GM23338 (cell line): ENCODE results near the gene ANKK1. TPM values are rescaled to one million over a fixed set of nuclear protein-coding genes. Genes with fewer than 3 reads are reported as not detected.

Experiments used
- ATAC-seq: fragments of 200-7000 bp; cut with Tn5 transposase; 3 replicates; pipeline ENCODE4 v1.9.1; 2020
- DNase-seq: peaks from one replicate; pipeline ENCODE4 v3.0.0-alpha.2; 2015; ENCODE audit warnings: low spot score
- H2AFZ ChIP-seq: fragments of 200-600 bp; sonication (generic); 2 replicates; pipeline ENCODE4 v1.8.0; 2016; ENCODE audit warnings: antibody characterized with exemption, mild to moderate bottlenecking, moderate library complexity
- H3F3A ChIP-seq: fragments of 200-600 bp; sonication (generic); replicated peaks from 2 replicates; pipeline ENCODE4 v1.8.0; 2017; ENCODE audit warnings: antibody characterized with exemption, mixed run types, low read depth
- H3K27ac ChIP-seq: fragments of 200-600 bp; sonication (generic); 2 replicates; pipeline ENCODE4 v1.6.1; 2016; ENCODE audit warnings: low read depth
- H3K27me3 ChIP-seq: fragments of 200-600 bp; sonication (generic); 2 replicates; pipeline ENCODE4 v1.8.0; 2016; ENCODE audit warnings: mild to moderate bottlenecking, mixed run types, moderate library complexity; ENCODE audit not compliant: insufficient read depth
- H3K36me3 ChIP-seq: fragments of 200-600 bp; sonication (generic); 2 replicates; pipeline ENCODE4 v1.8.0; 2016; ENCODE audit warnings: mild to moderate bottlenecking; ENCODE audit not compliant: insufficient read depth
- H3K4me1 ChIP-seq: fragments of 200-600 bp; sonication (generic); 2 replicates; pipeline ENCODE4 v1.8.0; 2016; ENCODE audit warnings: mild to moderate bottlenecking, moderate library complexity; ENCODE audit not compliant: insufficient read depth
- H3K4me2 ChIP-seq: fragments of 200-600 bp; sonication (generic); 2 replicates; pipeline ENCODE4 v1.7.1; 2017; ENCODE audit warnings: mixed run types
- H3K4me3 ChIP-seq: fragments of 200-600 bp; sonication (generic); 2 replicates; pipeline ENCODE4 v1.6.1; 2016; ENCODE audit warnings: mixed run types
- H3K79me2 ChIP-seq: fragments of 200-600 bp; sonication (generic); replicated peaks from 2 replicates; pipeline ENCODE4 v1.8.0; 2017; ENCODE audit warnings: mild to moderate bottlenecking; ENCODE audit not compliant: insufficient read depth
- H3K9me2 ChIP-seq: fragments of 200-600 bp; sonication (generic); 2 replicates; pipeline ENCODE4 v1.8.0; 2017; ENCODE audit not compliant: insufficient read depth
- H4K20me1 ChIP-seq: fragments of 200-600 bp; sonication (generic); replicated peaks from 2 replicates; pipeline ENCODE4 v1.8.0; 2017; ENCODE audit warnings: mild to moderate bottlenecking; ENCODE audit not compliant: insufficient read depth
- H3K27ac Mint-ChIP-seq: 2 replicates; pipeline ENCODE4 v1.8.0; 2020; ENCODE audit warnings: inconsistent platforms, mild to moderate bottlenecking, moderate library complexity, mixed read lengths
- H3K27me3 Mint-ChIP-seq: 3 replicates; pipeline ENCODE4 v1.8.0; 2022; ENCODE audit warnings: low read depth, mild to moderate bottlenecking, moderate library complexity, mixed read lengths, inconsistent platforms; ENCODE audit not compliant: insufficient read depth, poor library complexity
- H3K36me3 Mint-ChIP-seq: 3 replicates; pipeline ENCODE4 v1.8.0; 2021; ENCODE audit warnings: low read depth, mild to moderate bottlenecking, inconsistent platforms, moderate library complexity, mixed read lengths
- H3K4me1 Mint-ChIP-seq: 3 replicates; pipeline ENCODE4 v1.8.0; 2020; ENCODE audit warnings: mild to moderate bottlenecking, inconsistent platforms, mixed read lengths
- H3K4me3 Mint-ChIP-seq: 3 replicates; pipeline ENCODE4 v1.8.0; 2021; ENCODE audit warnings: moderate library complexity, mild to moderate bottlenecking, inconsistent platforms, mixed read lengths
- H3K9me3 Mint-ChIP-seq: 3 replicates; pipeline ENCODE4 v1.8.0; 2020; ENCODE audit warnings: moderate library complexity, mild to moderate bottlenecking, inconsistent platforms, mixed read lengths
- CTCF ChIP-seq, 2 experiments: fragments of 200-600 bp in 1 of 2; sonication (generic) in 1 of 2; conservative IDR thresholded peaks; 2 replicates each; pipeline versions ENCODE4 v1.5.1 to v1.6.1; 2016 to 2017; ENCODE audit warnings: antibody characterized with exemption in 2 of 2, low read depth in 2 of 2, mild to moderate bottlenecking in 2 of 2, moderate library complexity in 1 of 2
- EZH2 ChIP-seq: fragments of 200-600 bp; sonication (generic); IDR thresholded peaks from one replicate; pipeline ENCODE4 v1.8.0; 2017; ENCODE audit warnings: antibody characterized with exemption, mild to moderate bottlenecking, low read depth; ENCODE audit not compliant: unreplicated experiment
- NANOG ChIP-seq: IDR thresholded peaks from 2 replicates; pipeline ENCODE4 v1.6.1; 2016; ENCODE audit warnings: antibody characterized with exemption, borderline replicate concordance
- POLR2AphosphoS5 ChIP-seq: IDR thresholded peaks from 2 replicates; pipeline ENCODE4 v1.6.1; 2016; ENCODE audit warnings: antibody characterized with exemption, low read depth
- STAT1 ChIP-seq: IDR thresholded peaks from one replicate; pipeline ENCODE4 v1.6.1; 2016; ENCODE audit warnings: antibody characterized with exemption; ENCODE audit not compliant: unreplicated experiment
- ZNF114 ChIP-seq: fragments of 250-450 bp; sonication (Bioruptor Pico); IDR thresholded peaks from 2 replicates; pipeline ENCODE4 v1.5.0; 2020; ENCODE audit warnings: mild to moderate bottlenecking, moderate library complexity
- ZNF331 ChIP-seq: fragments of 250-450 bp; sonication (Bioruptor Pico); IDR thresholded peaks from 2 replicates; pipeline ENCODE4 v1.5.0; 2020; ENCODE audit warnings: low read depth, mild to moderate bottlenecking, moderate library complexity
- polyA plus RNA-seq: library from polyadenylated mRNA; unstranded; fragments of >200 nt; fragmentation: Nextera tagmentation; extraction: Ambion mirVana; gene quantifications from 2 replicates; pipeline ENCODE4 v1.2.1, GENCODE V29; 2016
- total RNA-seq: library from RNA; depleted of rRNA; stranded (reverse); fragments of >200 nt; shearing (Covaris generic); gene quantifications from 2 replicates; pipeline ENCODE4 v1.2.3, GENCODE V29; 2014
- TF ChIP-seq, protein P1 (sequence below): IDR thresholded peaks from 2 replicates; pipeline ENCODE4 v1.6.1; 2016; ENCODE audit warnings: antibody characterized with exemption
- TF ChIP-seq, protein P2 (sequence below): fragments of 250-450 bp; sonication (Bioruptor Pico); IDR thresholded peaks from 2 replicates; pipeline ENCODE4 v1.5.0; 2020; ENCODE audit warnings: mild to moderate bottlenecking, moderate library complexity
- TF ChIP-seq, protein P3 (sequence below): IDR thresholded peaks from one replicate; pipeline ENCODE4 v1.6.1; 2018; ENCODE audit warnings: antibody characterized with exemption; ENCODE audit not compliant: unreplicated experiment

Gene ANKK1
- total and polyA plus RNA-seq, 2 experiments from 2014 or later: 0.08 to 0.14 TPM

DNA sequence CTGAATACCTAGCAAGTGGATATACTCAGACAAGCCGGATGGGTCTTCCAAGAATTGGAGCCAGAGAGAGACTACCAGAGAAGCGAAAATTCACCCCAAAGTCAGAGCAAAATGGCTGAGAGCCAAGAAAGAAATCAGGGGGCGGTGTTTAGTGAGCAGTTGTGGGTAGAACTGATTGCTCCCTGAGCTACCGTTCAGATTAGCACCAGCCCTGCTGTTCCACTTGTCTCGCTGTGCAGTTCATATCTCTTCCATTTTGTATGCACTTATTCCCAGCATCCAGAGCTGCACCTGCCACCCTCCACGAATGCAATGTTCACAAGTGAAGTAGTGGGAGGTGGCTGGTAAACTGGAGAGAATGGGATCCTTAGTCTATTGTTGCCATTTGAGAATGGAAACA lies 62.2 kb downstream of the ANKK1 start:
- Mint-ChIP-seq H3K27me3 (peaks cover 12% of the 10 kb centered on the region), H3K9me3 (no peaks in the 10 kb centered on the region), H3K27ac (no peak overlapping the region), H3K4me3 (no peak overlapping the region), H3K36me3 (no peaks in the 10 kb centered on the region), H3K4me1 (no peaks in the 10 kb centered on the region)
- Histone ChIP-seq H4K20me1 (no peaks in the 10 kb centered on the region), H3K4me2 (no peak overlapping the region), H3K27me3 (no peaks in the 10 kb centered on the region), H3K9me2 (no peaks in the 10 kb centered on the region), H2AFZ (no peak overlapping the region), H3K4me3 (no peak overlapping the region), H3F3A (no peaks in the 10 kb centered on the region), H3K79me2 (no peaks in the 10 kb centered on the region), H3K36me3 (no peaks in the 10 kb centered on the region), H3K4me1 (no peaks in the 10 kb centered on the region), H3K27ac (no peak overlapping the region)
- ATAC-seq: no peak
- TF ChIP-seq EZH2: no peak
- no peak for TF ChIP-seq CTCF (conservative IDR thresholded peaks at IDR 0.05; ENCODE audit: low read depth in 2 of 2)
- no peak for TF ChIP-seq POLR2AphosphoS5
- TF ChIP-seq ZNF331 (CRISPR knock-in tag): no peak
- TF ChIP-seq, protein P1, sequence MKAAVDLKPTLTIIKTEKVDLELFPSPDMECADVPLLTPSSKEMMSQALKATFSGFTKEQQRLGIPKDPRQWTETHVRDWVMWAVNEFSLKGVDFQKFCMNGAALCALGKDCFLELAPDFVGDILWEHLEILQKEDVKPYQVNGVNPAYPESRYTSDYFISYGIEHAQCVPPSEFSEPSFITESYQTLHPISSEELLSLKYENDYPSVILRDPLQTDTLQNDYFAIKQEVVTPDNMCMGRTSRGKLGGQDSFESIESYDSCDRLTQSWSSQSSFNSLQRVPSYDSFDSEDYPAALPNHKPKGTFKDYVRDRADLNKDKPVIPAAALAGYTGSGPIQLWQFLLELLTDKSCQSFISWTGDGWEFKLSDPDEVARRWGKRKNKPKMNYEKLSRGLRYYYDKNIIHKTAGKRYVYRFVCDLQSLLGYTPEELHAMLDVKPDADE: no peak
- no peak for TF ChIP-seq ZNF114 (CRISPR knock-in tag)
- TF ChIP-seq, protein P2, sequence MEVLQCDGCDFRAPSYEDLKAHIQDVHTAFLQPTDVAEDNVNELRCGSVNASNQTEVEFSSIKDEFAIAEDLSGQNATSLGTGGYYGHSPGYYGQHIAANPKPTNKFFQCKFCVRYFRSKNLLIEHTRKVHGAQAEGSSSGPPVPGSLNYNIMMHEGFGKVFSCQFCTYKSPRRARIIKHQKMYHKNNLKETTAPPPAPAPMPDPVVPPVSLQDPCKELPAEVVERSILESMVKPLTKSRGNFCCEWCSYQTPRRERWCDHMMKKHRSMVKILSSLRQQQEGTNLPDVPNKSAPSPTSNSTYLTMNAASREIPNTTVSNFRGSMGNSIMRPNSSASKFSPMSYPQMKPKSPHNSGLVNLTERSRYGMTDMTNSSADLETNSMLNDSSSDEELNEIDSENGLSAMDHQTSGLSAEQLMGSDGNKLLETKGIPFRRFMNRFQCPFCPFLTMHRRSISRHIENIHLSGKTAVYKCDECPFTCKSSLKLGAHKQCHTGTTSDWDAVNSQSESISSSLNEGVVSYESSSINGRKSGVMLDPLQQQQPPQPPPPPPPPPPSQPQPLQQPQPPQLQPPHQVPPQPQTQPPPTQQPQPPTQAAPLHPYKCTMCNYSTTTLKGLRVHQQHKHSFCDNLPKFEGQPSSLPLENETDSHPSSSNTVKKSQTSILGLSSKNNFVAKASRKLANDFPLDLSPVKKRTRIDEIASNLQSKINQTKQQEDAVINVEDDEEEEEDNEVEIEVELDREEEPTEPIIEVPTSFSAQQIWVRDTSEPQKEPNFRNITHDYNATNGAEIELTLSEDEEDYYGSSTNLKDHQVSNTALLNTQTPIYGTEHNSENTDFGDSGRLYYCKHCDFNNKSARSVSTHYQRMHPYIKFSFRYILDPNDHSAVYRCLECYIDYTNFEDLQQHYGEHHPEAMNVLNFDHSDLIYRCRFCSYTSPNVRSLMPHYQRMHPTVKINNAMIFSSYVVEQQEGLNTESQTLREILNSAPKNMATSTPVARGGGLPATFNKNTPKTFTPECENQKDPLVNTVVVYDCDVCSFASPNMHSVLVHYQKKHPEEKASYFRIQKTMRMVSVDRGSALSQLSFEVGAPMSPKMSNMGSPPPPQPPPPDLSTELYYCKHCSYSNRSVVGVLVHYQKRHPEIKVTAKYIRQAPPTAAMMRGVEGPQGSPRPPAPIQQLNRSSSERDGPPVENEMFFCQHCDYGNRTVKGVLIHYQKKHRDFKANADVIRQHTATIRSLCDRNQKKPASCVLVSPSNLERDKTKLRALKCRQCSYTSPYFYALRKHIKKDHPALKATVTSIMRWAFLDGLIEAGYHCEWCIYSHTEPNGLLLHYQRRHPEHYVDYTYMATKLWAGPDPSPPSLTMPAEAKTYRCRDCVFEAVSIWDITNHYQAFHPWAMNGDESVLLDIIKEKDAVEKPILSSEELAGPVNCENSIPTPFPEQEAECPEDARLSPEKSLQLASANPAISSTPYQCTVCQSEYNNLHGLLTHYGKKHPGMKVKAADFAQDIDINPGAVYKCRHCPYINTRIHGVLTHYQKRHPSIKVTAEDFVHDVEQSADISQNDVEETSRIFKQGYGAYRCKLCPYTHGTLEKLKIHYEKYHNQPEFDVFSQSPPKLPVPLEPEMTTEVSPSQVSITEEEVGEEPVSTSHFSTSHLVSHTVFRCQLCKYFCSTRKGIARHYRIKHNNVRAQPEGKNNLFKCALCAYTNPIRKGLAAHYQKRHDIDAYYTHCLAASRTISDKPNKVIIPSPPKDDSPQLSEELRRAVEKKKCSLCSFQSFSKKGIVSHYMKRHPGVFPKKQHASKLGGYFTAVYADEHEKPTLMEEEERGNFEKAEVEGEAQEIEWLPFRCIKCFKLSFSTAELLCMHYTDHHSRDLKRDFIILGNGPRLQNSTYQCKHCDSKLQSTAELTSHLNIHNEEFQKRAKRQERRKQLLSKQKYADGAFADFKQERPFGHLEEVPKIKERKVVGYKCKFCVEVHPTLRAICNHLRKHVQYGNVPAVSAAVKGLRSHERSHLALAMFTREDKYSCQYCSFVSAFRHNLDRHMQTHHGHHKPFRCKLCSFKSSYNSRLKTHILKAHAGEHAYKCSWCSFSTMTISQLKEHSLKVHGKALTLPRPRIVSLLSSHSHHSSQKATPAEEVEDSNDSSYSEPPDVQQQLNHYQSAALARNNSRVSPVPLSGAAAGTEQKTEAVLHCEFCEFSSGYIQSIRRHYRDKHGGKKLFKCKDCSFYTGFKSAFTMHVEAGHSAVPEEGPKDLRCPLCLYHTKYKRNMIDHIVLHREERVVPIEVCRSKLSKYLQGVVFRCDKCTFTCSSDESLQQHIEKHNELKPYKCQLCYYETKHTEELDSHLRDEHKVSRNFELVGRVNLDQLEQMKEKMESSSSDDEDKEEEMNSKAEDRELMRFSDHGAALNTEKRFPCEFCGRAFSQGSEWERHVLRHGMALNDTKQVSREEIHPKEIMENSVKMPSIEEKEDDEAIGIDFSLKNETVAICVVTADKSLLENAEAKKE: no peak
- TF ChIP-seq STAT1: no peak
- no peak for TF ChIP-seq NANOG
- TF ChIP-seq, protein P3, sequence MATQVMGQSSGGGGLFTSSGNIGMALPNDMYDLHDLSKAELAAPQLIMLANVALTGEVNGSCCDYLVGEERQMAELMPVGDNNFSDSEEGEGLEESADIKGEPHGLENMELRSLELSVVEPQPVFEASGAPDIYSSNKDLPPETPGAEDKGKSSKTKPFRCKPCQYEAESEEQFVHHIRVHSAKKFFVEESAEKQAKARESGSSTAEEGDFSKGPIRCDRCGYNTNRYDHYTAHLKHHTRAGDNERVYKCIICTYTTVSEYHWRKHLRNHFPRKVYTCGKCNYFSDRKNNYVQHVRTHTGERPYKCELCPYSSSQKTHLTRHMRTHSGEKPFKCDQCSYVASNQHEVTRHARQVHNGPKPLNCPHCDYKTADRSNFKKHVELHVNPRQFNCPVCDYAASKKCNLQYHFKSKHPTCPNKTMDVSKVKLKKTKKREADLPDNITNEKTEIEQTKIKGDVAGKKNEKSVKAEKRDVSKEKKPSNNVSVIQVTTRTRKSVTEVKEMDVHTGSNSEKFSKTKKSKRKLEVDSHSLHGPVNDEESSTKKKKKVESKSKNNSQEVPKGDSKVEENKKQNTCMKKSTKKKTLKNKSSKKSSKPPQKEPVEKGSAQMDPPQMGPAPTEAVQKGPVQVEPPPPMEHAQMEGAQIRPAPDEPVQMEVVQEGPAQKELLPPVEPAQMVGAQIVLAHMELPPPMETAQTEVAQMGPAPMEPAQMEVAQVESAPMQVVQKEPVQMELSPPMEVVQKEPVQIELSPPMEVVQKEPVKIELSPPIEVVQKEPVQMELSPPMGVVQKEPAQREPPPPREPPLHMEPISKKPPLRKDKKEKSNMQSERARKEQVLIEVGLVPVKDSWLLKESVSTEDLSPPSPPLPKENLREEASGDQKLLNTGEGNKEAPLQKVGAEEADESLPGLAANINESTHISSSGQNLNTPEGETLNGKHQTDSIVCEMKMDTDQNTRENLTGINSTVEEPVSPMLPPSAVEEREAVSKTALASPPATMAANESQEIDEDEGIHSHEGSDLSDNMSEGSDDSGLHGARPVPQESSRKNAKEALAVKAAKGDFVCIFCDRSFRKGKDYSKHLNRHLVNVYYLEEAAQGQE: no peak
- no peak for DNase-seq
